Peyer's patch (tissue), 4 donors: Measurements from ENCODE around the gene SLC25A45. TPM values are rescaled to one million over a fixed set of nuclear protein-coding genes. Genes with fewer than 3 reads are reported as not detected.

Source experiments
- DNase-seq, 3 donors: peaks; one replicate each; pipeline ENCODE4 v3.0.0-alpha.2; 2017 to 2019
- H3K27ac ChIP-seq, 4 donors: fragments of 200-600 bp; sonication (generic); one replicate each; pipeline ENCODE4 v1.5.1; 2016 to 2019
- H3K27me3 ChIP-seq, 2 donors: fragments of 200-600 bp; sonication (generic); one replicate each; pipeline ENCODE4 v1.5.1; 2019
- H3K36me3 ChIP-seq, 3 donors: fragments of 200-600 bp; sonication (generic); one replicate each; pipeline ENCODE4 v1.5.1; 2016 to 2019
- H3K4me1 ChIP-seq, 4 donors: fragments of 200-600 bp; sonication (generic); one replicate each; pipeline ENCODE4 v1.5.1; 2016 to 2019
- H3K4me3 ChIP-seq, 4 donors: fragments of 200-600 bp; sonication (generic); 1 replicate in 3 of 4; 2 replicates in 1 of 4; pipeline ENCODE4 v1.5.1; 2016 to 2019; ENCODE audit warnings: mild to moderate bottlenecking in 1 of 4
- H3K9me3 ChIP-seq, 4 donors: fragments of 200-600 bp; sonication (generic); one replicate each; pipeline ENCODE4 v1.5.1; 2016 to 2019; ENCODE audit warnings: mild to moderate bottlenecking in 1 of 4
- POLR2A ChIP-seq, 2 donors: fragments of 450-650 bp; IDR thresholded peaks; one replicate each; pipeline ENCODE4 v1.5.1; 2017; ENCODE audit warnings: antibody characterized with exemption in 2 of 2, mild to moderate bottlenecking in 2 of 2, moderate library complexity in 2 of 2
- total RNA-seq, 4 donors: library from RNA; depleted of rRNA; stranded (reverse); fragments of >200 nt; gene quantifications; one replicate each; pipeline ENCODE4 v1.1.0, GENCODE V29; 2016
- TF ChIP-seq, protein P1 (sequence below), 6 experiments: fragments of 450-650 bp in 4 of 6; fragments of 200-600 bp in 2 of 6; sonication (generic) in 1 of 6; IDR thresholded peaks; one replicate each; pipeline ENCODE4 v1.5.1; 2017 to 2019; ENCODE audit warnings: antibody characterized with exemption in 6 of 6, mild to moderate bottlenecking in 3 of 6, moderate library complexity in 1 of 6

Gene SLC25A45
- total RNA-seq, 4 donors from 2014 or later: 23.3 to 50.6 (median 40.2) TPM

DNA sequence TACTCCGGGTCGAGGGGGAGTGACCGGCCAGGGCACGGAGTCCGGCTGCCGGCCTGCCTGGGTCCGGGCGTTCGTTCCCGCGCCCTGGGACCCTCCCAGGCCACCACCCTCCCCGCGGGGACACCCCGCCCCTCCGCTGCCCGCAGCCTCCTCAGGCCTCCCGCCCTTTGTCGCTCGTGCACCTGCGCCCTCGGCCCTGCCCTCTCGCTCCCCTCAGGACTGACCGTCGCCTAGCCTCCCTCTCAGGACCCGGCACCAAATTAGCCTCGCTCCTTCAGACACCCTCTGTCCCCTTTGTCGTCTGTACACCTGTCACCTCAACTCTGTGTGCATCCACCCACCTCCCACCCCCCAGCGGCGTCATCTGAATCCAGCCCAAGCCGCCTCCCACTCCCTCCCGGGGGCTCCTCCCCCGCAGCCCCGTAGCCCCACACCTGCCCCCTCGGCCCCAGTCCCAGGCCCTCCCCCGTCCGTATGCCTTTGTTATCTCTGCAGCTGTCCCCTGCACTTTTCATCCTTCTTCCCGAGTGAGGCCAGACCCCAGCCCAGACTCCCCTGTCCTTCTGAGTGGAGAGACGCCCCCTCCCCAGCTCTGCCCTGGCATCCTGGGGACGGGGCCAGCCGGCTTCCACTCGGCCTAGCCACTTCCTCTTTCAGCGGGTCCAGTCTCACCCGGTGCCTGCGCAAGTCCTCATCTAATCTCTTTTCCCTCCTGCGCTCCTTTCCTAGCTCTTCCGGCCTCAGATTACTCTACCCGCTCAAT lies 27.3 kb downstream of the SLC25A45 start:
- peak overlapping the region; percentile 81 to 92 (median 88) for H3K27ac ChIP-seq
- H3K9me3 ChIP-seq: no peaks in the 10 kb centered on the region
- peaks cover 0 to 41% (median 7%) of the 10 kb centered on the region in 4 donors for H3K4me1 ChIP-seq
- H3K4me3 ChIP-seq: peak overlapping the region; percentile 82 to 97 (median 87)
- H3K27me3 ChIP-seq: no peaks in the 10 kb centered on the region
- no peak for TF ChIP-seq POLR2A (IDR thresholded peaks at IDR 0.05)
- TF ChIP-seq, protein P1, sequence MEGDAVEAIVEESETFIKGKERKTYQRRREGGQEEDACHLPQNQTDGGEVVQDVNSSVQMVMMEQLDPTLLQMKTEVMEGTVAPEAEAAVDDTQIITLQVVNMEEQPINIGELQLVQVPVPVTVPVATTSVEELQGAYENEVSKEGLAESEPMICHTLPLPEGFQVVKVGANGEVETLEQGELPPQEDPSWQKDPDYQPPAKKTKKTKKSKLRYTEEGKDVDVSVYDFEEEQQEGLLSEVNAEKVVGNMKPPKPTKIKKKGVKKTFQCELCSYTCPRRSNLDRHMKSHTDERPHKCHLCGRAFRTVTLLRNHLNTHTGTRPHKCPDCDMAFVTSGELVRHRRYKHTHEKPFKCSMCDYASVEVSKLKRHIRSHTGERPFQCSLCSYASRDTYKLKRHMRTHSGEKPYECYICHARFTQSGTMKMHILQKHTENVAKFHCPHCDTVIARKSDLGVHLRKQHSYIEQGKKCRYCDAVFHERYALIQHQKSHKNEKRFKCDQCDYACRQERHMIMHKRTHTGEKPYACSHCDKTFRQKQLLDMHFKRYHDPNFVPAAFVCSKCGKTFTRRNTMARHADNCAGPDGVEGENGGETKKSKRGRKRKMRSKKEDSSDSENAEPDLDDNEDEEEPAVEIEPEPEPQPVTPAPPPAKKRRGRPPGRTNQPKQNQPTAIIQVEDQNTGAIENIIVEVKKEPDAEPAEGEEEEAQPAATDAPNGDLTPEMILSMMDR (IDR thresholded peaks at IDR 0.05): no peak
- H3K36me3 ChIP-seq: peaks cover 0 to 26% (median 0%) of the 10 kb centered on the region in 3 donors
- DNase-seq: peak; percentile 73 to 82 (median 79)

- Histone ChIP-seq H3K27me3 (no peaks in the 10 kb centered on the region), H3K4me1 (peaks cover 0 to 41% (median 7%) of the 10 kb centered on the region in 4 donors), H3K36me3 (peaks cover 0 to 34% (median 0%) of the 10 kb centered on the region in 3 donors), H3K4me3 (peak within 1 kb of the TSS; percentile 82 to 97 (median 87)), H3K27ac (peak within 1 kb of the TSS; percentile 81 to 92 (median 88)), H3K9me3 (no peaks in the 10 kb centered on the region)
- TF ChIP-seq, protein P1 (IDR thresholded peaks at IDR 0.05): peak in 1 of 6 experiments; percentile 7
- TF ChIP-seq POLR2A (IDR thresholded peaks at IDR 0.05): peak; percentile 64 to 96
- DNase-seq: peak; percentile 98 to 99 (median 98)
Observed at GRCh38 chr11:65354265-65355012, 28.0 kb downstream of the SLC25A45 start, which contains the start of gene TIGD3. Gene TIGD3 (plus strand): TSS chr11:65354751. CDS start chr11:65355809, 1,058 bp downstream.

GRCh38 chr11:65353900-65354264 lies 28.6 kb downstream of the SLC25A45 start:
- Histone ChIP-seq H3K9me3 (no peaks in the 10 kb centered on the region), H3K4me3 (peak overlapping the region; percentile 82 to 97 (median 87)), H3K36me3 (peaks cover 0 to 39% (median 0%) of the 10 kb centered on the region in 3 donors), H3K27ac (peak overlapping the region; percentile 81 to 92 (median 88)), H3K4me1 (peaks cover 0 to 40% (median 7%) of the 10 kb centered on the region in 4 donors), H3K27me3 (no peaks in the 10 kb centered on the region)
- TF ChIP-seq, protein P1 (IDR thresholded peaks at IDR 0.05): no peak
- no peak for TF ChIP-seq POLR2A (IDR thresholded peaks at IDR 0.05)
- DNase-seq: peak in 1 of 3 donors; percentile 58

GRCh38 chr11:65353376-65353775 lies 29.1 kb downstream of the SLC25A45 start:
- H3K4me3 ChIP-seq: no peak overlapping the region
- no peaks in the 10 kb centered on the region for H3K27me3 ChIP-seq
- peaks cover 0 to 34% (median 7%) of the 10 kb centered on the region in 4 donors for H3K4me1 ChIP-seq
- peaks cover 0 to 44% (median 0%) of the 10 kb centered on the region in 3 donors for H3K36me3 ChIP-seq
- no peaks in the 10 kb centered on the region for H3K9me3 ChIP-seq
- DNase-seq: no peak
- TF ChIP-seq, protein P1 (IDR thresholded peaks at IDR 0.05): no peak
- no peak for TF ChIP-seq POLR2A (IDR thresholded peaks at IDR 0.05)
- H3K27ac ChIP-seq: no peak overlapping the region

GRCh38 chr11:65352783-65353182 lies 29.7 kb downstream of the SLC25A45 start:
- DNase-seq: no peak
- Histone ChIP-seq H3K27ac (no peak overlapping the region), H3K27me3 (no peaks in the 10 kb centered on the region), H3K36me3 (peaks cover 0 to 50% (median 0%) of the 10 kb centered on the region in 3 donors), H3K9me3 (no peaks in the 10 kb centered on the region), H3K4me1 (peaks cover 0 to 32% (median 7%) of the 10 kb centered on the region in 4 donors), H3K4me3 (no peak overlapping the region)
- no peak for TF ChIP-seq POLR2A (IDR thresholded peaks at IDR 0.05)
- TF ChIP-seq, protein P1 (IDR thresholded peaks at IDR 0.05): peak in 4 of 6 experiments; percentile 22 to 33 (median 30)
